ENCODE measurements around the gene FALEC.

Gene FALEC

GRCh38 chr1:150579945-150580642 lies 64.5 kb downstream of the FALEC start:
- TF ChIP-seq CTCF (IDR thresholded peaks at IDR 0.05): no peak

DNA sequence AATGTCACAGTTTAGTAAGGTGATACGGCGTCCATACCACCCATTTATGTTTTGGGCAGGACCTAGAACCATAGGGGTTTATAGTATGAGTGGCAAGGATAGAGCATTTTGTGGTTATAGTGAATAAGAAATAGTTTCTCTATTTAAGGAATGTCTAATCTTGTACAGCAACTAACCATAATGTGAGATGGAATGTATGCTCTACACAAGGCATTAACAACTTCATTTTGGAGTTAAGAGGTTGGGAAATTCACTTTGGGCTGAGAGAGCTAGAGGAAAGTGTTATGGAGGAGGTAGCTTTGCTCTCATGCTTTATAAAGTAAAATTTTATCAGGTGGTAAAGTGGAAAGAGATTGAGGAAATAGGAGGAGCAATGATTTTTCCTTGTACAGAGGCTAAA lies 66.8 kb downstream of the FALEC start:
- TF ChIP-seq CTCF (IDR thresholded peaks at IDR 0.05): no peak
